Measurements from ENCODE around the gene CSRNP3.

Gene CSRNP3

GRCh38 chr2:165471349-165471950, 2.0 kb downstream of the CSRNP3 start:
- DNase-seq = peak; percentile 18

- no peak for DNase-seq
Observed at GRCh38 chr2:165472922-165473321, 3.4 kb downstream of the CSRNP3 start.

- DNase-seq = no peak
Observed at GRCh38 chr2:165474619-165475276, 5.2 kb downstream of the CSRNP3 start.

- no peak for DNase-seq
Observed at GRCh38 chr2:165475277-165476004, 5.9 kb downstream of the CSRNP3 start.

GRCh38 chr2:165479856-165480255, 10.4 kb downstream of the CSRNP3 start:
- no peak for DNase-seq

GRCh38 chr2:165494573-165494972, 25.1 kb downstream of the CSRNP3 start:
- DNase-seq = no peak

GRCh38 chr2:165497659-165498317, 28.3 kb downstream of the CSRNP3 start:
- DNase-seq = no peak

- DNase-seq = no peak
Observed at GRCh38 chr2:165499131-165499530, 29.6 kb downstream of the CSRNP3 start.

GRCh38 chr2:165500001-165500400, 30.5 kb downstream of the CSRNP3 start:
- DNase-seq = no peak

- no peak for DNase-seq
Observed at GRCh38 chr2:165500816-165501215, 31.3 kb downstream of the CSRNP3 start.

GRCh38 chr2:165505514-165505913, 36.0 kb downstream of the CSRNP3 start:
- DNase-seq = no peak

GRCh38 chr2:165508927-165509326, 39.4 kb downstream of the CSRNP3 start:
- DNase-seq = no peak

- no peak for DNase-seq
Observed at GRCh38 chr2:165513479-165513878, 44.0 kb downstream of the CSRNP3 start.

GRCh38 chr2:165518611-165519010, 49.1 kb downstream of the CSRNP3 start:
- DNase-seq = no peak

- no peak for DNase-seq
Observed at GRCh38 chr2:165522719-165523118, 53.2 kb downstream of the CSRNP3 start.

GRCh38 chr2:165524720-165525119, 55.2 kb downstream of the CSRNP3 start:
- no peak for DNase-seq

- no peak for DNase-seq
Observed at GRCh38 chr2:165528691-165529090, 59.2 kb downstream of the CSRNP3 start.

GRCh38 chr2:165529130-165529529, 59.6 kb downstream of the CSRNP3 start:
- DNase-seq = no peak

- no peak for DNase-seq
Observed at GRCh38 chr2:165533331-165533730, 63.8 kb downstream of the CSRNP3 start.

GRCh38 chr2:165535471-165535870, 66.0 kb downstream of the CSRNP3 start:
- DNase-seq = no peak

GRCh38 chr2:165536851-165537499, 67.5 kb downstream of the CSRNP3 start:
- DNase-seq = peak; percentile 56

- DNase-seq = peak; percentile 68
Observed at GRCh38 chr2:165539985-165540384, 70.5 kb downstream of the CSRNP3 start.

GRCh38 chr2:165544897-165545296, 75.4 kb downstream of the CSRNP3 start:
- DNase-seq = no peak

All from NCI-H2029 (cell line).